HPDE6-E6E7 (cell line): ENCODE results near the gene ITGA1.
"Not testable (repeated sequence)": the region's sequence is repeated elsewhere in the genome, so short reads cannot be mapped to it uniquely, and the experiment has no call there.

Source experiments
- DNase-seq: peaks from one replicate; pipeline ENCODE4 v3.0.0; 2011; ENCODE audit warnings: missing footprints; ENCODE audit errors: extremely low spot score

The ITGA1 gene

DNA sequence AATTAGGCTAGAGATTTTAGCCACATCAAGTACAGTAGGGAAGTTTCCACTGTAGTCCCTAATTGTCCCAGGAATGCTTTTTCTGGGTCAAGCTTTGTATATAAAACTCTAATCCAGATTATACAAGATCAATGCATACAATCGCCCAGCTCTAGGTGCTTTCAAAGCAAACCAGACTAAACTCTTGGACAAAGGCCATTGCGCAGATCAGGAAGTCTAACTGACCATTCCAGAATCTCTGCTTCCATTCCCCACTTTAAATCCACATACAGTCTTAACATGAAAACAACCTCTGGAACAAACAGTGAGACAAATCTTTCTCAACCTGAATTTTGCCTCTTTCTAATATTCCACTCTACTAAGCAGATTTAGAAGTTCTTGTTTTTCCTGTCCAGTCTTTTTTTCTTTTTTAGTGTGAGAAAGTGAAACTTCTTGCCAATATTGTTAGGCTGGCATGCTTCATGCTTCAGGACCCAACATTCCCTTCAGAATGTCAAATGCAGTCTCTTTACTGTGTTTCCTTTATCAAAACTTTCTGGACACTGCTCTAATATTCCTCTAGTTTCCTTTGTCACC is 76.1 kb downstream of the ITGA1 start:
- no peak for DNase-seq

DNA sequence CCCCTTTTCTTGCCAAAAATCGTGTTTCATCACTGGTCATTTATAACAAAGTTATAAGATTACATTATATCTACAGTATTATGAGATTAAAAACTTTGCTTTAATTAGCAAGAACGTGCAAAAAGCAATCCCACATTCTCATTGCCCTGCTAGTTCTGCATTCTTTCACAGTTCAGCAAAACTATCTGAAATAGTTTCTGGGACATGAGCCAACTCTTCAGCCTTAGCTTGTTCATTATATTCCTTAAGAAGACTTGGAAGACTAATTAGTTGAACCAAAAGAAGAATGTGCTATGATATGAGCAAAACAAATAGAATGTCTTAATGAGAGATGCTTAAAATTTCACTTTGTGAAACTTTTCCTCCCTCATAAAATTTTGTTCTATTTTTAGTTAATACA is 76.7 kb downstream of the ITGA1 start:
- no peak for DNase-seq

- no peak for DNase-seq
Measured at GRCh38 chr5:52864884-52865283, 77.2 kb downstream of the ITGA1 start.

GRCh38 chr5:52865991-52866390 is 78.3 kb downstream of the ITGA1 start:
- not testable (repeated sequence) for DNase-seq

DNA sequence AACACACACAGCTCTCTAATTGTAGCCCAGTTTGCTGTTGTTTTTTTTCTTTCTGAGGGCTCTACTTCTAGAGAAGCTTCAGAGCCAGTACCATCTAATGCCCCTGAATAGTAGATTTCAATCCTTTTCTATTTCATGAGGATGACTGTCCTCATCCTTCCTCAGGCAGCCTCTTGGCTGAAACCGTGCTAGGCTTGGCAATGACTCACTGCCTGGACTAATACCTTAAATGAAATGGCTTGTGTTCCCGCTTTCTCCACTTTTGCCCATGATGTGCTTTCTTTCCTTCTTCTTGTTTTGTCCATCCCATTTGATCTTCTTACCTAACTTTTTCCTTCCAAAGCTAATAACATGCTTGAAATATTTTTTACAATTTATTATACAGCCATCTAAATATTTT is 80.1 kb downstream of the ITGA1 start:
- no peak for DNase-seq

DNA sequence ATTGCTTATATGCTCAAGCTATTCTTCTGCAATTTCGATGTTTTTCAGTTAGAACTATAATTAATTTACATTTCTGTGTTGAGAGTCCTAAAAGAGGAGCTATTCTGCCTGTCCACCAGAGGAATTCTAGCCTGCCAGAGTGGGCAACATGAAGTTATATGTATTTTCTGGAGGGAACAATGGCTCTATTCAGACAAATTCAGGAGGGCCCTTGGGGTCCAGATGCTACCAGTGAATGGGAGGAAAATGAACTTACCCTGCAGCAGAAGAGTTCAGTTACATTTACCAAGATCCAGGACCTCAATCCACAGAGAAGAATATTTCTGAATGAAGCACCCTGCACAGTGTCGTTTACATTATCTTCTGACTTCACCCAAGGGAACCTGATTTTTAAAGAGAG is 80.7 kb downstream of the ITGA1 start:
- no peak for DNase-seq

- no peak for DNase-seq
Measured at GRCh38 chr5:52869391-52869790, 81.7 kb downstream of the ITGA1 start.

- DNase-seq: peak; percentile 4
Measured at GRCh38 chr5:52870448-52870847, 82.7 kb downstream of the ITGA1 start.

GRCh38 chr5:52875827-52876226 is 88.1 kb downstream of the ITGA1 start:
- no peak for DNase-seq

DNA sequence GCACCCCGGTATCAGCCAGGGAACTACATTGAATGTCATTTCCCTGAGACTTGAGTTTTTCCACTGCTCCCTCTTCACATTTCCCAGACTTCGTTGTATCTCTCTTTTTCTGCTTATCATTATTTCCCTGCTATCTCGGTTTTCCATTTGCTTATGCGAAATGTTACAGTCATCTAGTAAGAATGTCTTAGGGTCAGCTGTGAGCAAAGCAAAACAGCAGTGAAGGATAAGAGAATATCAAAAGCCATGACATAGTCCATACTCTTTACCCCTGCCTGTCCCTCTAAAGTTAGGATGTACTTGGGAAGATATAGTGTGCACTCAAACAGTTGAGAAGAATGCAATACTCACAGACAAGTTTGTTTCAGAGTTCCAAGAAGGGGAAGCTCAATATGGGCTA is 88.7 kb downstream of the ITGA1 start:
- DNase-seq: no peak

- DNase-seq: no peak
Measured at GRCh38 chr5:52878656-52879055, 90.9 kb downstream of the ITGA1 start.

DNA sequence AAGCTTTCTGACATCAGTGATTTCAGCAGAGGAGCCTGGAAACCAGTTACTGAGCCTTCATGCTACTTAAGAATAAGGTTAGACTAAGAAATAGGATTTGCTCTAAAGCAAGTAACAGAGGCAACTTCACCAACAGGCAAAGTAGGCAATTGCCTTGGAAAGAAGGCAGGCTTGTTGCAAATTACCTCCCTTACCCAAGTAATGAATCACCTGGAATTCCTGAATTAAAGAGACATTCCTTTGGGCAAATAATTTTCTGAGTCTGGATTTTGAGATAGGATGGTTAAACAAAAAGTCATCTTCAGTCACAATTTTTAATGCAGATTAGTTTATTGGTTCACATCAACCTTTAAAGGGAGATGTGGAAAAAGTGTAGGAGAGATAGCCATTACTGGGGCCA is 92.8 kb downstream of the ITGA1 start:
- no peak for DNase-seq

GRCh38 chr5:52881468-52881867 is 93.8 kb downstream of the ITGA1 start:
- no peak for DNase-seq

- no peak for DNase-seq
Measured at GRCh38 chr5:52883110-52883509, 95.4 kb downstream of the ITGA1 start.

- no peak for DNase-seq
Measured at GRCh38 chr5:52884453-52884852, 96.7 kb downstream of the ITGA1 start.

DNA sequence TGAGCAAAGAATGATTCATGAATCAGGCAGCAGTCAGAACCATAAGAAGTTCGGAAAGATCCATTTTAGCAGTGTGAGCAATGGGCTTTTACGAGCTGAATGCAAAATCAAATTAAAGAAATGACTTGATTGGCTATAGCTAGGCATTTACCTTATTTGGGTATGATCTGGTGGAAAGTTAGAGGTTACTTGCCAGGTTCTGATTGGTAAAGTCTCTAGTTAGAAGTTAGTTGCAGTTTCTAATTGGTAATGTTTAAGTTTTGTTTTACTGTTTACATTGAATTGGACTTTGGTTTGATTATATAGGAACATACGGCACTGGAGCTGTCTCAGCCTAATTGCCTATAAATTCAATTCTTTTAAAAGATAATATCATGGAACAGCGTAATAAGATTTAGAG is 97.9 kb downstream of the ITGA1 start:
- no peak for DNase-seq

DNA sequence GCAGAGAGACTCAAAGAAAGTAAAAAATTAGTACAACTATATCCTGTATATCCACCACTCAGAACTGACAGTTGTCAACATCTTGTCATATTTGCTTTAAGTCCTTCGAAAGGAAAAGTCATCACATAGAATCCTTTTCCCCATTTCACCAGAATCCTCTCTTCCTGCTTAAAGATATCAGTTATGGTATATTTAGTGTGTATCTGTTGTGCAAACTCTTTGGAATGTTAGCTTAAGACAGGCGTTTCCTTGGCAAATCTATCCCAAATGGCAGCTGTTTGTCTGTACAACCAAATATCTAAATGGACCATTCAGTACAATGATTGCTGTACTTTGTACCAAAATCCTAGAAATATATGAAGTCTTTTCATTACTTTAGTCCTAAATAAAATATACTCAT is 98.5 kb downstream of the ITGA1 start:
- no peak for DNase-seq

DNA sequence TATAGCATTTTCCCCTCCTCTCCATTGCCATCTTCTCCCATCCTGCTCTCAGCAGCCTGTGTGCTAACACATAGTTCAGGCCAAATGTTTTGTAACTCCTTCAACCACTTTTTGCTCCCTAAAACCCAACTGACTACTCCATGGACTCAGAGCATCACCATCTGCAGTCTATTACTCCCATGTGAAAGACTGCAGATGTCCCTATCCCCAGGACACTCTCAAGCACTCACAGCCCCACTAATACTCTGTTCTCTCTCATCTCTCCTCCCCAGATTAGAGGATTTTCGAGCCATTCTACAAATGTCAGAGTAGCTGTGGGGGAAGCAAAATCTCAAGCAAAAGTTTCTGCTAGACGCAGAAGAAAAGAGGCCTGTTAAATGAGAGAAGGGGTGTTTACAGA is 99.3 kb downstream of the ITGA1 start:
- no peak for DNase-seq

GRCh38 chr5:52888363-52888762 is 100.6 kb downstream of the ITGA1 start:
- no peak for DNase-seq

- DNase-seq: no peak
Measured at GRCh38 chr5:52892242-52892878, 104.6 kb downstream of the ITGA1 start.

DNA sequence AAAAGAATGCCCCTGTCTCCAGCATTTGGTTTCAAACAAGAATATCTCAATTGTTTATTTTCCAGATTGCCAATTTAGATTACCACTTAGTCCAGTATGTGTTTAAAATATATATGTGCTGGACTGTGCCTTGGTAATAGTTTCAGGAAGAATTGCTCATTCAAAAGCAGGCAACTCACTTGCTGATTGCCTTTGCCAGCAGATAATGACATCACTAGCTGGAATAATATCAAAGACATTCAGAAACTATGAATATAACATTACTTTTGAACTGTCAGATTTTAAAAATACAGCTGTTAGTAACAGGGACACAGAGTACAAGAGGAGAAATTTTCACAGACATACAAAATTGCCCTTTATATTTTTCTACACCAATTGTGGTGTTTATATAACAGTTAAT is 105.4 kb downstream of the ITGA1 start:
- no peak for DNase-seq

DNA sequence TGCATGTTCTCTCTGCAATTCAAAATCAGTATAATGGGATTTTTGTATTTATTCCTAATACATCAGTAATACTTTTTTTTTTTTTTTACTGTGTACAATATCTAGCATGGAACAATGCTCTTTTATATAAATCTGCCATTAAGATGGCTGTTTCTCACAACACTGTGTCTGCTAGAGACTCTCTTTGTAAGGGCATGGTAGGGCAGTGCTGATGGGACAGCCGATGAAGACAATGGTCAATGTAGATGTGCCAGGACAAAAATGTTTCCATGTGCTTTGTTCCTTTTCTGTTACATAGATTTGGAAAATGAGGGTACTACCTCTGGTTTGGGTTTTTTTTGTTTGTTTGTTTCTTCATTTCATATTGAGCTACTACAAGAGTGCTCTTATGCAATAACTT is 106.1 kb downstream of the ITGA1 start:
- DNase-seq: no peak

DNA sequence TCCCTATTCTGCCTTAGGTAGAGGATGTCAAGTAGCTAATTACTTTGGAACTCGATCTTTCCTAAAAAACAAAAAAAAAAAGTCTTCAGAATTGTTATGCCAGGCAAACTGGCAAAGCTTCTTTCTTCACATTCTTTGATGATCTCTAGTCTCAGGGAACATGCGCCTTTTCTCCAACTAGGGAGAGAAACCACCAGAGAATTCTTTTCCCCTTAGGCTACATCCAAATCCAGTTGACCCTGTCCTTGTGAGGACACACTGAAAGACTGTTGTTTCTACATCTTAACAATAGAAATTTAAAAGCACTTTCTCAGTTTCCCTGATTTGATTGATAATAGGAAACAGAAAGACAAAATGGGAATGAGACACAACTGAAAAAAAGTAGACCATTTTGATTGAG is 106.7 kb downstream of the ITGA1 start:
- no peak for DNase-seq

DNA sequence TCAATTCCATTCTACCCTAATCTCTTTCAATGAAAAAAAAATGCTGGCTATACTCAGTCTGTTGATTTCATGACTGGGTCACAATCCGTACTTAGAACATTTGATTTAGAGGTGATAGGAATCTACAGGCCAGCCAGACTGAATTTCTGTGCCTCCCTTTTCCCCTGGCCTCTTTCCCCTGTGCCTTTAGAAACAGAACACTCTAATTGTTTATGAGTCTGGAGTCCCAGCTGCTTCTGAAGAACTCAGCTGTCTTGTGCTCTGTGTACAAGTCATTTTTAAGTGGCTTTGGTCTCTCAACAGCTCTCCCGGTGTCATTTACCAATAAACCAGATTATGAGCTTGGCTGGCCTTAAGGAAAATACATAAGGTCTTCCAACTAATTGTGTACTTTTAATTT is 107.4 kb downstream of the ITGA1 start:
- no peak for DNase-seq
